PFSK-1 (cell line): ENCODE results near the gene LRRFIP2.

ENCODE experiments used
- POLR2AphosphoS5 ChIP-seq: IDR thresholded peaks from 2 replicates; pipeline ENCODE4 v1.6.1; 2012; ENCODE audit warnings: low read depth, mild to moderate bottlenecking, control low read depth, low read length, moderate library complexity
- REST ChIP-seq, 2 experiments: IDR thresholded peaks; 2 replicates each; pipeline versions ENCODE4 v1.6.1 to v1.8.0; 2011 to 2012; ENCODE audit warnings: low read depth in 2 of 2, low read length in 2 of 2, control low read depth in 1 of 2, inconsistent platforms in 1 of 2, mild to moderate bottlenecking in 1 of 2, moderate library complexity in 1 of 2; ENCODE audit not compliant: insufficient read depth in 1 of 2
- TAF1 ChIP-seq: IDR thresholded peaks from 2 replicates; pipeline ENCODE4 v1.6.1; 2012; ENCODE audit warnings: low read length, control low read depth, borderline replicate concordance; ENCODE audit not compliant: insufficient read depth

GRCh38 chr3:37064747-37065146, 109.6 kb downstream of the LRRFIP2 start:
- TF ChIP-seq REST (IDR thresholded peaks at IDR 0.05; ENCODE audit: insufficient read depth in 1 of 2, low read depth in 2 of 2, low read length in 2 of 2) (no peak), POLR2AphosphoS5 (no peak), TAF1 (no peak)
